Type B pancreatic cell (in vitro differentiated cells): ENCODE results near the gene PTPRH. TPM values are rescaled to one million over a fixed set of nuclear protein-coding genes. Genes with fewer than 3 reads are reported as not detected.
A peak's percentile ranks its signal among the peaks of the same experiment; 100 is the strongest.

ENCODE experiments used
- DNase-seq: peaks from one replicate; pipeline ENCODE4 v3.0.0; 2021; ENCODE audit warnings: mixed read lengths; ENCODE audit not compliant: unreplicated experiment; ENCODE audit errors: extremely low spot score
- H3K27ac Mint-ChIP-seq: 2 replicates; pipeline ENCODE4 v1.8.0; 2021; ENCODE audit warnings: mild to moderate bottlenecking, mixed read lengths
- H3K27me3 Mint-ChIP-seq: 2 replicates; pipeline ENCODE4 v1.8.0; 2021; ENCODE audit warnings: mixed read lengths
- H3K36me3 Mint-ChIP-seq: 2 replicates; pipeline ENCODE4 v1.8.0; 2021; ENCODE audit warnings: mixed read lengths
- H3K4me1 Mint-ChIP-seq: one replicate; pipeline ENCODE4 v1.8.0; 2021; ENCODE audit warnings: mixed read lengths; ENCODE audit not compliant: unreplicated experiment
- H3K4me3 Mint-ChIP-seq: 2 replicates; pipeline ENCODE4 v1.8.0; 2021; ENCODE audit warnings: mild to moderate bottlenecking, mixed read lengths
- H3K9me3 Mint-ChIP-seq: 2 replicates; pipeline ENCODE4 v1.8.0; 2021; ENCODE audit warnings: mixed read lengths
- CTCF ChIP-seq: fragments of 200-600 bp; sonication (generic); conservative IDR thresholded peaks from 2 replicates; pipeline ENCODE4 v1.5.0; 2021; ENCODE audit warnings: antibody characterized with exemption, mild to moderate bottlenecking
- total RNA-seq: library from RNA; stranded (reverse); gene quantifications from 2 replicates; pipeline ENCODE4 v1.2.1, GENCODE V29; 2021; ENCODE audit warnings: low replicate concordance

PTPRH gene
- total RNA-seq, 1 donor from 2014 or later: 4.3 TPM

DNA sequence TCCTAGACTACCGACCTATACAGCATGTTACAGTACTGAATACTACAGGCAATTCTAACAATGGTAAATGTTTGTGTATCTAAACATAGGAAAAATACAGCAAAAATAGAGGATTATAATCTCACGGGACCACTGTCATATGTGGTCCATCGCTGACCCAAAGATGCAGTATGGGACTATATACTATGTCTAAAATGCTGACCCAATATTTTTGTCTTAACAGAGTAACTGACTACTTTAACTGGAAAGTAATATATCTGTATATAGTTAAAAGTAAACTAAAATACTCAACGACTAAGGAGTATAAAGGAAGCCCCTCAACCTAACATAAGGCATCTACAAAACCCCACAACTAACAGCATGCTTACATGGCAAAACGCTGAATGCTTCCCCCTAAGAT lies 23.7 kb upstream of the PTPRH start:
- Mint-ChIP-seq H3K4me3 (no peak overlapping the region), H3K9me3 (no peaks in the 10 kb centered on the region), H3K27ac (no peak overlapping the region), H3K36me3 (peaks cover 24% of the 10 kb centered on the region), H3K4me1 (peaks cover 2% of the 10 kb centered on the region), H3K27me3 (no peaks in the 10 kb centered on the region)
- no peak for DNase-seq
- TF ChIP-seq CTCF: no peak

- Mint-ChIP-seq H3K27ac (no peak overlapping the region), H3K9me3 (no peaks in the 10 kb centered on the region), H3K4me1 (peaks cover 6% of the 10 kb centered on the region), H3K27me3 (no peaks in the 10 kb centered on the region), H3K4me3 (no peak overlapping the region), H3K36me3 (peaks cover 20% of the 10 kb centered on the region)
- no peak for DNase-seq
- no peak for TF ChIP-seq CTCF
Measured at GRCh38 chr19:55232286-55232602, 22.9 kb upstream of the PTPRH start.

DNA sequence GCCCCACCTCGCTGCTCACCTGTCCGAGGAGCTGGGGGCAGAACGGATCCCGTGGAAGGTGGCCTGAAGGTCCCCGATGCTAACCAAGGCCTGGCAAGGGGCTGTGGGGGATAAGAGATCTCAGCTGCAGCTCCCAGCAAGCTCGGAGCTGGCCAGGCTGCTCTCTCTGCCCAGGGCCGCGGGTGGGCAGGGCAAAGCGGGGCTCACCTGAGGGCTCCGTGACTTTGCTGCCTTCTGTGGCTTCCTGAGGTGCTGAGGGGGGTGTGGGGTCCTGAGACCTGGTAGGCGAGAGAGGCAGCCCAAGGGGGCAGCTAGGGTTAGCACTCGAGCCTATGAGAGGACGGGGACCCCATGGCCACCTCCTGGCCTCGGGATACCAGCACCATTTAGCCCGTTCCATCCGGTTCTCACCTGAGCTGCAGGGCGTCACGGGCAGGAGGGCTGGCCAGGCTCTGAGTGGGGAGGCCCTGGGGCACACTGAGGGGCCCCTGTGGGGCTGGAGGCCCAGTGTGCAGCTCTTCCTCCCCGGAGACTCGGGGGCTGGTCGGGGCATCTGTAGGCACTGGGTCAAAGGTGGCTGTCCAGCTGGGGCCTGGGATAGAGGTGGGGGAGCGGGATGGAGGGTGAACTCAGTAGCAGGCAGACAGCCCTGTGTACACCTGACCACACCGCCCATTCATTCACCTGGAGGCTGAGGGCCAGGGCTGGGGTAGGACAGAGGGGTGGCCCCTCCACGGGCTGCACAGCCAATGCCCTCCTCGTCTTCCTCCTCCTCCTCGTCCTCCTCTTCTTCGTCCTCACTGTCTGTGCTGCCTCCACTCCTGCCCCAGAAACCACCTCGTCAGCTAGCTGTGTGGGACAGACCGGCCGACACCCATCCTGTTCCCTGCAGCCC lies 22.3 kb upstream of the PTPRH start:
- no peaks in the 10 kb centered on the region for H3K9me3 Mint-ChIP-seq
- H3K4me1 Mint-ChIP-seq: peaks cover 6% of the 10 kb centered on the region
- no peak for TF ChIP-seq CTCF
- H3K4me3 Mint-ChIP-seq: no peak overlapping the region
- no peak overlapping the region for H3K27ac Mint-ChIP-seq
- DNase-seq: no peak
- H3K36me3 Mint-ChIP-seq: peaks cover 17% of the 10 kb centered on the region
- no peaks in the 10 kb centered on the region for H3K27me3 Mint-ChIP-seq

DNA sequence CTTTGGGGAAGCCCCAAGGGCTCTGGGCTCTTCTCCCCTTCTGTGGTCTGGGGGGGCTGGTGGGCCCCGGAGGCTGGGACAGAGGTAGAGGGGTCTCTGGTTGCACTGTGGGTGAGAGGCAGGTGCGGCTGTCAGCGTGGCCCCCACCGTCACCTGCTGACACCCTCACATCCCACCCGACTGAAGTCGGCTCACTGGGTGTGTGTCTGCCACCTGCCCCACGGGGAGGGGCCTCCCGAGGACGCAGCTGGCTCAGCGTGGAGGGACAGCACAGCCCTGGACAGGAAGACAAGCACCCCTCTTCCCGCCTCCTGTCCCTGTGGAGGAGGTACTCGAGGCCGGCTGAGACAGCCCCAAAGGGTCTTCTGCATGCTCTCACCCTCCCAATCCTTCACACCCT lies 21.5 kb upstream of the PTPRH start:
- Mint-ChIP-seq H3K9me3 (no peaks in the 10 kb centered on the region), H3K4me1 (peaks cover 6% of the 10 kb centered on the region), H3K27ac (no peak overlapping the region), H3K27me3 (no peaks in the 10 kb centered on the region), H3K36me3 (peaks cover 12% of the 10 kb centered on the region), H3K4me3 (no peak overlapping the region)
- DNase-seq: peak; percentile 69
- TF ChIP-seq CTCF: no peak

GRCh38 chr19:55230329-55230728 lies 21.0 kb upstream of the PTPRH start:
- H3K27ac Mint-ChIP-seq: no peak overlapping the region

More at GRCh38 chr19:55230329-55230728, 21.0 kb upstream of the PTPRH start:
- H3K4me1 Mint-ChIP-seq: peaks cover 6% of the 10 kb centered on the region
- H3K27me3 Mint-ChIP-seq: no peaks in the 10 kb centered on the region
- no peak for DNase-seq
- H3K36me3 Mint-ChIP-seq: peaks cover 12% of the 10 kb centered on the region
- no peak overlapping the region for H3K4me3 Mint-ChIP-seq
- TF ChIP-seq CTCF: no peak
- H3K9me3 Mint-ChIP-seq: no peaks in the 10 kb centered on the region
